K562 (cell line): ENCODE data around the gene SEPTIN6.

Experiments
- MAX ChIP-seq: sonication (generic); formaldehyde crosslinking; IDR thresholded peaks from 2 replicates; pipeline ENCODE4 v1.9.0; 2022; ENCODE audit warnings: mild to moderate bottlenecking, missing genetic modification reagents
- RFX5 ChIP-seq: IDR thresholded peaks from 2 replicates; pipeline ENCODE4 v1.6.1; 2011; ENCODE audit warnings: low read depth, mild to moderate bottlenecking, improper control_type of control experiment, low read length
- ZHX1 ChIP-seq: fragments of 150-350 bp; conservative IDR thresholded peaks from 2 replicates; pipeline ENCODE4 v1.6.1; 2014; ENCODE audit warnings: low read length

DNA sequence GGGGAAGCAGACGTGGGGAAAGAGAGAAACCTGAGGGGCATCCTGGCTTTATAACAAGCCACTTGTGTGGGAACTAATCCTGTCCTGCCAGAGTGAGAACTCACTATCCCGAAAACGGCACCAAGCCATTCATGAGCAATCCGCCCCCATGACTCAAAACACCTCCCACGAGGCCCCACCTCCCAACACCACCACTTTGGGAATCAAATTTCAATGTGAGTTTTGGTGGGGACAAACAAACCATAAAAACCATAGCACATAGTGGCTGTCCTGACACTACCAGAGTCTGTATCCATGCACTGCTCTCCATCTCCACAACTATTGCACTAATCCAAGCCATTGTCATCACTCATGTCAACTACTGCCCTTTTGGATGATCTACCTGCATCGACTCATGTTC is 28.5 kb upstream of the SEPTIN6 start:
- TF ChIP-seq MAX (CRISPR knock-in tag) (no peak), RFX5 (no peak), ZHX1 (no peak)
